Skin of body (tissue), 2 donors: ENCODE data around the gene ST6GALNAC2. TPM values are rescaled to one million over a fixed set of nuclear protein-coding genes. Genes with fewer than 3 reads are reported as not detected.
A peak's percentile ranks its signal among the peaks of the same experiment; 100 is the strongest.
"Not testable (repeated sequence)": the region's sequence is repeated elsewhere in the genome, so short reads cannot be mapped to it uniquely, and the experiment has no call there.

Source experiments
- DNase-seq: peaks from one replicate; lab custom pipeline; 2025; lab: John Stamatoyannopoulos, UW
- total RNA-seq: library from RNA; depleted of rRNA; stranded (reverse); fragments of >200 nt; gene quantifications from one replicate; pipeline ENCODE4 v1.2.3, GENCODE V29; 2014

The ST6GALNAC2 gene
- 28.0 TPM for total RNA-seq

DNA sequence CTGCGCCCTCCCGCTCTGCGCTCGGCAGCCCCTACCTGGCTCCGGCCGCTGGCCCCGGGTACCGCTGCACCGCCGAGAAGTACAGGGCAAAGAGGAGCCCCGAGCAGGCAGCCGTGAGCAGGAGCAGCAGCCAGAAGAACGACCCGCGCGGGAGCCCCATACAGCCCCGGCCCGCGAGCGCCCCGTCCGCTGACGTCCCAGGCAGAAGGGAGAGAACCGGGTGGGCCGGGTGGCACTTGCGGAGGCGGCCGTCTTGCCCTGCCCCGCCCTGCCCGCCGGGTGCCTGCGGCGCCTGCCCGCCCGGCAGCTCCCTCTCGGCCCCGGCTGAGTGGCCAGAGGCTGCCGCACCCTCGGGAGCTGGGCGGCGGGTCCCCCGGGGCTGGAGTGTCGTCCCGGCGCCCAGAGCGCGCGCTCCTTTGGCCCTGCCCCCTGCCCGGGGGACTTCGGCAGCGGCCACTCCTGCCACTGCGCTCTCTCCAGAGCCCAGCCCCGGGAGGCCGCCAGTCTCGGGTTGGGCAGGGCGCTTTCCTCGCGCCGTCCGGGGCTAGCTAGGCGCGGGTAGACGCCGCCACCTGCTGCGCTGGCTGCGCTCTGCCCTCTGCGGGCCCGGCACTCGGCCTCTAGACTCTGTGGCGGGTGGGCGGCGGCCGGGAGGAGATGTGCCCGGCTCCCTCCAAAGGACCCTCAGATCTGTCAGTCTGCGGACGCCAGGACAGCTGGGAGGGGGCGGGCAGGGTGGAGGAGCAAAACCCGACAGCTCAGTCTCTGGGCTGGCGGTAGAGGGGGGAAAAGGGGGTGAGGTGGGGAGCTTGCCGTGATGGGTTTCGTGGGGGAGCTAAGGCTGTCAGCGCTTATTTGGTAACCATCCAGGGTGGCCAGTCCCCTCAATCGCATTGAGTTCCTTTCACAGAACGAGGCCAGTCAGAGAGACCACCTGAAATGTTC lies at the start of gene ST6GALNAC2:
TSS of gene ST6GALNAC2 (minus strand) at position 212 of the 945 bp plus-strand sequence. CDS start at position 160, 52 bp downstream.
- DNase-seq, result no peak

DNA sequence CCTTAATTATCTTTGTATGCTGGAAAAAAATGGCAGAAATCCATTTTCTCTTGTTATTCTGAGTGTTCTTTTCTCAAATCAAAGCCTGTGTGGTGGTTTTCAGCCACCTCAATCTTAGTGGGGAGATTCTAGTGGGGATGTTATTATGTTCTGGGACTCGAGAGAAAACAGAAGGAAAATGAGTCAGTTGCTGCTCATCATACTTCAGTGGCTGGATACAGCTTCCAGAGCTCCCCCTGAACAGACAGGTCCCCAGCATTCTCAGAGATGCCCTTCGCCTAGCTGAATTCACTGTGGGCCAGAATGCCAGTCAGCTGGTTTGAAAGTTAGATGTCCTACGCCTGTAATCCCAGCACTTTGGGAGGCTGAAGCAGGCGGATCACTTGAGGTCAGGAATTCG lies 49.4 kb upstream of the ST6GALNAC2 start:
- DNase-seq, result no peak

DNA sequence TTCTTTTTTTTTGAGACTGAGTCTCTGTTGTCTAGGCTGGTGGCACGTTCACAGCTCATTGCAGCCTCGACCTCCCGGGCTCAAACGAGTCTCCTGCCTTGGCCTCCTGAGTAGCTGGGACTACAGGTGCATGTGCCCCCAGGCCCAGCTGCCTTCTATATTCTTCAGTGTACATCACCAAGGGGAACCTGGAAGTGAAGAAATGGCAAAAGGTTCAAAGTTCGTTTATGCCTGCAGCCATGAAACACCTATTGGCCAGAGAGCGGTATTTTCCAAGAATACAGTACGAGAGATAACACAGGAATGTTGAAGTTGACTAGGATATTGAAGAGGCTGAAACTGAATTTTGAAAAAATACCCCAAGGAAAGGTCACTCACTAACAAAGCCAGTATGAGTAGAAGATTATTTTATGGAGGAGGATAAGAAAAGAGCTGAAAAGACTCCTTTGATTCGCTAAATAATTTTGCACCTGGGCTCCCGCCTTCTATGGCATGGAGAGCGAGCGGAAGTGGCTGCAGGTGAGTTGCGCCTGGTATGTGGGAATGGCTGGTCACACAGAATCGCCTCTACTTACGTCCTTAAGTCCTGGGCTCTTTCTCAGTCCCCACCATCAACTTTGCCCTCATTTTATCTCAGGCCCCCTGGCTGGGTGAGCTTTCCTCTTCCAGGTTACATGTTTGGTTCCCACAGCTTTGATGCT lies 48.1 kb upstream of the ST6GALNAC2 start:
- no peak for DNase-seq

DNA sequence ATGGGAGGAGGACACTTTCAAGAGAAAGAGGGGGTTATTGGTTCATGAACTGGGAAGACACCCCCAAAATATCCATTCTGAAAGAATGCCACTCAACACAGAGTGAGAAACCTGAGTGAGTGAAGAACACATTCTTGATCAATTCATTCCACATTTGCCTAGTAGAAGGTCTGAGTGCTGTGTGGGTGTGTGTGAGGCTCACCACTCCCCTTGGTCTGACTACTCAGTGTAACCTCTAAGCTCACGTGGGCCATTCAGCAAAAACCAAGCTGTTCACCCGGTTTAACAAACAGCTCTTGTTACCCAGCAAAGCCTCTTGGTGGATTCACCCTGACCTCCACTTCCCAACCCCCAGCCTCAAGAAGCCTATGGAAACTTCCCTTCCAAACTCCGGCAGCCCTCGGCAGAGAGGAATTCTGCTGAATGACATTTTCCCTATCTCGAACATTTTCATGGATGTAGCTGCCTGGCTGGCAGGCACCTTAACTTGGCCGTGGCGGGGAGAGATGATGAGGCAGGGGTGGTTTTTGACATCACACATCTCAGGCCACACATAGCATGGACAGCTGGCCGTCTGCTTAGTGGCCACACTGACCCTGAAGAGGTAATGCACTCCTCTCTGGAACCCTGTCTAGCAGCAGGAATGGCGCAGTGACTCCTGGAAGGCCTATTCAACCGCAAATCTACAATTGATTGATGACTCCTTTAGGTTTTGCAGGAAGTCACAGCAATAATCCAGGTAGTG lies 46.3 kb upstream of the ST6GALNAC2 start:
- DNase-seq, result no peak

DNA sequence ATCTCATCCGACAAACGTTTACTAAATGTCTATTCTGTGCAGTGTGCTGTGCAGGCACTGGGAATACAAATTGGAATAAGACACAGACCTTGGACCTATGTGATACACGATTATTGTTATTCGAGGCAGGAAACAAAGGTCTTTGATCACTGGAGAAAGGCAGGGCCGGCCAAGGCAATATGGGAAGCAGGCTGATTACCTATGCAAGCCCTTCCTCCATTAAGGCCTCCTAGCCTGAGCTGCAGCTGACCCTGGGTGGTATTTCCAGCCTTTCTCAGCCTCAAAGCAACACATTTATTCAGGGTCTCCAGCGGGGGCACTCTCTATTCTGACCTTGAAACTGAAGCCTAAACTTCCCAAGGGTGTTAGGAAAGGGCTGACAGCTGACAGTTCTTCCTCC lies 44.5 kb upstream of the ST6GALNAC2 start:
- no peak for DNase-seq

DNA sequence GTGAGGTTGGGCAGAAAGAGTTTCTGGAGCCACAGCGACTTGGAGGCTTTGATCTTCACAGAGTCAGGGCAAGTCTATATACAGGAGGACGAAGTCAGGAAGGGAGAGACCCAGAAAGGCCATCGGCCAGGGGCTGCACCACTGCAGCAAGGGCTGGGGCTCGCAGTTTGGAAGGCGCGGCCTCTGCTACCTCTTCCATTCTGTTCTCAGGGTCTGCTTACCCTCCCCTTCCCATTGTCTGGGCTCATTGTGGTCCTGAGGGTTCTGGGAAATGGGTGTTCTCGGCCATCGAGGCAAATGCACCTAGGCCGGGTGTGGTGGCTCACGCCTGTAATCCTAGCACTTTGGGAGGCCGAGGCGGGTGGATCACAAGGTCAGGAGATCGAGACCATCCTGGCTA lies 41.9 kb upstream of the ST6GALNAC2 start:
- DNase-seq, result no peak

DNA sequence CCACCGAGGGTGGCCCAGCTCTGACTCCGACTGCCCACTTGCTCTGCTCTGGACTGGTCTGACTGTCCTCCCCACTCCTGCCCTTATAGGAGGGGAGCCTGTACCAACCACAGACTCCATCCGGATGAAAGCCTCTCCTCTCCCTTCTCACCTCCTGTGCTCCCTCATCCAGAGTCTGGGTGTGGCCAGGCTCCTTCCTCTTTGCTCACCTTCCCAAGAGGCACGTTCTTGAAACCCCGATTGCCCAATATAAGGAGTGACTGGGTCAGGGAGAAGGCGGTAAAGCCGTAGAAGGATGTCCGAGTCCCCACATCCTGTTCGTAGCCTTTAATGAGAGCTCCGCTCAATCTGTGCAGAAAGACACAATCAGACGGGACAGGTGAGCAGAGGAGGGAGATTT lies 40.8 kb upstream of the ST6GALNAC2 start:
- no peak for DNase-seq

DNA sequence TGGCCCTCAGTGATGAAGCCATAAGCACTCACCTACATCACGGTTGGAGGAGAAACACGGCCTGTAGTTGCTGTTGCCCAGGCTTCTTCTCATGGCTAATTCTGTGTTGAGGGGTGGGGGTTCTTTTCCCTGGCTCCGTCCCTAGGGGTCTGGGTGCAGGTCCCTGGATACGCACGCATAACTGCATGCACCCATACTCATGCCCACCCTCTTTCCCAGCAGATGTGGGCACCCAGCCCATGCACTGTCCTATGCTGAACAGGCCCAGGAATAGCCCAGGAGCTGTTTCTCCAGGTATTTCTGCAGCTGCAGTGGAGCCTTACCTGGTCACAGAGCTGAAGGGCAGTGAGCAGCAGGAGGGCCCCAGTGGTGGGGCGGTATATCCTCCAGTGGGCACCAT lies 39.8 kb upstream of the ST6GALNAC2 start:
- no peak for DNase-seq

DNA sequence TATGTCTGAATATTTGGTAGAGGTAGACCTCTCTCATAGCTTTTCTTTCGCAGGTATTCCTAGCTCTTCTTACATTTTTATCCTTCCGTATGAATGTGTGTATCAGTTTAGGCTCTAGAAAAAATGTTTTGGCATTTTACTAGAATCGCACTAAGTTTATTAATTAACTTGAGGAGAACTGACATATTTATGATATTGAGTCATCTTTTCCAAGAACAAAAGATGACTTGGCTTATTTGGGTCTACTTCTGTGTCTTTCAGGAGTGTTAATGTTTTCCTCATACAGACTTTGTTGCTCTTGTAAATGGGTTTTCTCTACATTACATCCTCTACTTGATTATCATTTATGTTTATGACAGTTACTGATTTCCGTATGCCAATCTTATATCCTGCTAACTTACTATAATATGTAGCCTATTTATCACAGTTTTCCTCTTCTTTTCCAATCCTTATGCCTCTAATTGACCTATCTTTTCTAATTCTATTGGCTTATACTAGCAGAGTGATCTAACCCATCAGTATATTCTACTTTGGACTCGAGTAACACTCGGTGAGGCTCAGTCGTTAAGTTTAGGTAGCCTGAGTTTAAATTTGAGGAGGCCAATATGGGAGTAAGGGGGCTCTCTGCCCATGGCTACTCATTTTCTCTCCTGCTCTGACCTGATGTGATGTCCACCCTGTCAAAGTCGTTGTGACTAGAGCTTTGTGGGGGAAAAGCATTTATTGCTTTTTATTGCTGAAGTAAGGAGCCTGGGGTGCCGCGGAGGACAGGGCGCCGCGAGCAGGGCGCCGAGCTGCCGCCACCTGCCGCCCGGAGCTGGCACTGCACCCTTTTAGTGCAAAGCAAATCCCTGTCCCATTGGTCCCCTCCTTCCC lies 37.8 kb upstream of the ST6GALNAC2 start:
- peak; percentile 48 for DNase-seq

DNA sequence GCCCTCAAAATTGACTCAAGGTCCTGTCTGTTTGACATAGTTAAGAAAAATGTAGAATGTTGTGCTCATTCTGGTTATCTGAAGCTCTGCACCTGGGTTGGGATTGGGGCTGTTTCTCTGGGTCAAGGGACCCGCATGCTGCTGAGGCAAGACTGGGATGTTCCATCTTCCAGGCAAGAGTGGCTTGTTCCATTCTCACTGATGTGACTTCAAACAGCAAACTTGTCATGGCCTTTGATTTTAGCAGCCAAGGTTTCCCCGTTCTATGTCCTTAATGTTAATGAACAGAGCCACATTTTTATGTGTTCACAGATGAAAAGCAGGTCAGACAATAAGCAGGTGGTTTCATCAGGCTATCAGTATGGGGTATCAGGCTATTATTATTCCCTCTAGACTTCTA lies 32.2 kb upstream of the ST6GALNAC2 start:
- no peak for DNase-seq

DNA sequence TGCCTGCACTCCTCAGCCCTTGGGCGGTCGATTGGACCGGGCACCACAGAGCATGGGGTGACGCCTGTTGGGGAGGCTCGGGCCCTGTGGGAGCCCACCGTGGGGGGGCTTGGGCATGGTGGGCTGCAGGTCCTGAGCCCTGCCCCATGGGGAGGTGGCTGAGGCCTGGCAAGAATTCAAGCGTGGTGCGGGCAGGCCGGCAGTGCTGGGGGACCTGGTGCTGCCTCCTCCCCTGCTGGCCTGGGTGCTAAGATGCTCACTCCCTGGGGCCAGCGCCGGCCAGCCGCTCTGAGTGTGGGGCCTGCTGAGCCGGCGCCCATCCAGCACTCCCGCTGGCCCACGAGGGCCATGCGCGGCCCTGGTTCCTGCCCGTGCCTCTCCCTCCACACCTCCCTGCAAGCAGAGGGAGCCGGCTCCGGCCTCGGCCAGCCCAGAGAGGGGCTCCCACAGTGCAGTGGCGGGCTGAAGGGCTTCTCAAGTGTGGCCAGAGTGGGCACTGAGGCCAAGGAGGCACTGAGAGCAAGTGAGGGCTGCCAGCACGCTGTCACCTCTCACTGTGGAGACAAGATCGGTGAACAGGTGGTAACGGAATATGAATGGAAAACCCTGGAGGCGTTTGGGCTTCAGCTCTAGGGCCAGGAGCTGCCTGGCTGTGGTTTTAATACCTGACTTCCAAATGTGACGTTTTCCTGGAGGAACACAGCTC lies 29.4 kb upstream of the ST6GALNAC2 start:
- no peak for DNase-seq

DNA sequence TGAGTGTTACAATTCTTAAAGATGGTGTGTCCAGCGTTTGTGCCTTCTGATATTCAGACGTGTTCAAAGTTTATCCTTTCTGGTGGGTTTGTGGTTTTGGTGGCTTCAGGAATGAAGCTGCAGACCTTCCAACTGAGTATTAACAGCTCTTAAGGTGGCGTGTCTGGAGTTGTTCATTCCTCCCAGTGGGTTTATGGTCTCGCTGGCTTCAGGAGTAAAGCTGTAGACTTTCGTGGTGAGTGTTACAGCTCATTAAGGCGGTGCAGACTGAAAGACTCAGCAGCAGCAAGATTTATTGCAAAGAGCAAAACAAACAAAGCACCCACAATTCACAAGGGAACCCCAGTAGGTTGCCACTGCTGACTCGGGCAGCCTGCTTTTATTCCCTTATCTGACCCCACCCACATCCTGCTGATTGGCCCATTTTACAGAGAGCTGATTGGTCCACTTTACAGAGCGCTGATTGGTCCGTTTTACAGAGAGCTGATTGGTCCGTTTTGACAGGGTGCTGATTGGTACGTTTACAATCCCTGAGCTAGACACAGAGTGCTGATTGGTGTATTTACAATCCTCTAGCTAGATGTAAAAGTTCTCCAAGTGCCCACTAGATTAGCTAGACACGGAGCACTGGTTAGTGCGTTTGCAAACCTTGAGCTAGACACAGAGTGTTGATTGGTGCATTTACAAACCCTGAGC lies 28.6 kb upstream of the ST6GALNAC2 start:
- not testable (repeated sequence) for DNase-seq

DNA sequence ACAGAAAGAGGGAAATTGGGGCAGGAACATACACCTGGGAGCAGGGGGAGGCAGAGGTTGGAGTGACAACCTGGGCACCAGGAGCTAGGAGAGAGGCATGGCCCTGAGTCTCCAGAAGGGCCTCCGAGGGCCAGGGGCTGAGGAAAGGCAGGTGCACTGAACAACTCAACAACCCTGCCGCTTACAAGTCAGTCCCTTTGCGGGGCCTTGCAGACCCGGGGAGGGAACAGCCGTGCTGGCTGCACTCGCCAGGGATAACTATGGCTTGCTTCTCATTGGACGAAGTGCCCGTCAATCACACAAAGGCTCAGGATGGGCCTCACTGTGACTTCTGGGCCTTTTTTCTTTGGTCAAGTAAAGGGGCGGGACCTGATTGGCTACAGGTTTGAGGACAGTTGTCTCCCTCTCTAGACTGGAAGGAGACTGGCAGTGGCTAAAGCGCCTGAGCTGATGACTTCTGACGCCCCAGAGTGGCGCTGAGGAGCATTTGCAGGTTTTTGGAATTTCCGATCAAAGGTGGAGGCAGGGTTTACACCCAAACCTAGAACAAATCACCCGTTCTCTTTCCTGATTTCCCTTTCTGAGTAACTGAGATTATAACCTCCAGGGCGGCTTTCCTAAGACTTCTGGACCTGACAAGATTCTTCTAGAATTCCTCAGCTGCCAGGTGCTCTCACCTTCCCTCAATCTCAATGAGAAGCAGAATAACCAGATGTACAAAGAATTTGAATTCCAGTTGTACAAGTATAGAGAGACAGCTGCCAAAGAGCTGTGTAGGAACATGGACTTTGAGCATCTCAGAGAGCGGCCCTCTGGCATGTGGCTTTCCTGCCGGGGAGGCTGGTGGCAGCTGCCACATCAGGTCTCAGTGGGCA lies 27.6 kb upstream of the ST6GALNAC2 start:
- DNase-seq, result no peak

DNA sequence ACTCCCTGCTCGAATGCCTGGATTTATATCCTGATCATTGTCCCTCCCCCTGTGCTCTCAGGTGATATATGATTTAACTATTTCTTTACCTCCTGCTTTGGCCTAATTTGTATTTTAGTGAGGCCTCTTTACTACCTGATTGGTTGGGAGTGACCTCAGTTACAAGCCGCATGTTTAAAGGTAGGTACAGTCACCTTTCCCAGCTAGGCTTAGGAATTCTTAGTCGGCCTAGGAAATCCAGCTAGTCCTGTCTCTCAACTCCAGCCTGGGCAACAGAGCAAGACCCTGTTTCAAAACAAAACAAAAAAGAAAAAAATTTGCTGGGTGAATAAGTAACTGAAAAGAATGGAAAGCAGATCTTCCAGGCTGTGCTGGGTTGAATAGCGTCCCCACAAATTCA lies 26.8 kb upstream of the ST6GALNAC2 start:
- no peak for DNase-seq

DNA sequence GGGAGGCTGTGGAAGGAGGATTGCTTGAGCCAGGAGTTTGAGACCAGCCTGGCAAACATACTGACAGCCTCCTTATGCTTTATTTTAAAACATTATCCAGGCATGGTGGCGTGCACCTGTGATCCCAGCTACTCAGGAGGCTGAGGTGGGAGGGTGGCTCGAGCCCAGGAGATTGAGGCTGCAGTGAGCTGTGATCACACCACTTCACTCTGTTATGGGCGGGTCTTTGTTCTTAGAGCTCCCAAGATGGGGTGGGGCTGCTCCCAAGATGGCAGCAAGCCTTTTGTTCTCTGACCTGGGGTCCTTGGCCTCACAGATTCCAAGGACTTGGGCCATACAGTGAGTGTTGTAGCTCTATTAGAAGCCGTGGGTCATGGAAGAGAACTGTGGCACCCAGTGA lies 26.1 kb upstream of the ST6GALNAC2 start:
- no peak for DNase-seq

DNA sequence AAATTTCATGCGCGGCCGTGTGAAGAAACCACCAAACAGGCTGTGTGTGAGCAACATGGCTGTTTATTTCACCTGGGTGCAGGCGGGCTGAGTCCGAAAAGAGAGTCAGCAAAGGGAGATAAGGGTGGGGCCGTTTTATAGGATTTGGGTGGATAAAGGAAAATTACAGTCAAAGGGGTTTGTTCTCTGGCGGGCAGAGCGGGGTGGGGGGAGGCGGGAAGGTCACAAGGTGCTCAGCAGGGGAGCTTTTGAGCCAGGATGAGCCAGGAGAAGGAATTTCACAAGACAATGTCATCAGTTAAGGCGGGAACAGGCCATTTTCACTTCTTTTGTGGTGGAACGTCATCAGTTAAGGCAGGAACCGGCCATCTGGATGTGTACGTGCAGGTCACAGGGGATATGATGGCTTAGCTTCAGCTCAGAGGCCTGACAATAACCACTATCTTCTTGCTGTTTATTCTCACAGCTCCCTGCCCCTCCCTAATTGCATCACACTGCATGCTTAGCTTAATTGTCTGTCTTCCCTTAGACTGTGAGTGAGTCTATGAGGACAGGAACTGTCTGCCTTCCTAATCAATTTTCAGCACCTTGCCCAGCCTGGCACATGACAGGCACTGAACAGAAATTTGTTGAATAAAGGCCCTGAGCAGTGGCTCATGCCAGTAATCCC lies 25.6 kb upstream of the ST6GALNAC2 start:
- not testable (repeated sequence) for DNase-seq

DNA sequence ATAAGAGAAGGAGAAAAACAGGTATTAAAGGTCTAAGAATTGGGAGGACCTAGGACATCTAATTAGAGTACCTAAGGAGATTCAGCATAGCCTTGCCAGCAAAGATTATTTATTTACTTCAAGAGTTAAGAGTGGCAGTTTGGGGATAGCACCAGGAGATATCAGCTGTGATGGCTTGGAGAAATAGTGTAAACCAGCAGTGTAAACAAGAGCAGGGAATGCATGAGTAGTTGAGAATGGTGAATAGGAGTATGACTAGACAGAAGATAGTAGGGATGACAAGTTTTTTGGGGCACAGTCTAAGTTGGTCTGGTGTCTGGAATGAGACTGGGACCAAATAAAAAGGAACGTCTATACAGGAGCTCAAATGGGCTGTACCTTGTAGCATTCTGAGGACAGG lies 21.0 kb upstream of the ST6GALNAC2 start:
- not testable (repeated sequence) for DNase-seq

DNA sequence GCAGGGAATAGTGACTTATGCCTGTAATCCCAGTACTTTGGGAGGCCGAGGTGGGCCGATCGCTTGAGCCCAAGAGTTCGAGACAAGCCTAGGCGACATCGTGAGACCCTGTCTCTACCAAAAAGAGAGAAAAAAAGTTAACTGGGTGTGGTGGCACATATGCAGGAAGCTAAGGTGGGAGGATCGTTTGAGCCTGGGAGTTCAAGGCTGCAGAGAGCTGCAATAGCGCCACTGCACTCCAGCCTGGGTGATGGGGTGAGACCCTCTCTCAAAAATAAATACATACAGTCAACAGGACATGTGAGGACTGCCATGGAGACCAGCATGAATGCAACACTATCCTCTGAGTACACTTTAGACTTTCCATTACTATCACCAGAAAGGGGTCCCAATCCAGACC lies 15.4 kb upstream of the ST6GALNAC2 start:
- DNase-seq, result no peak
